ENCODE data around the gene C20orf202. TPM values are rescaled to one million over a fixed set of nuclear protein-coding genes. Genes with fewer than 3 reads are reported as not detected.
A peak's percentile ranks its signal among the peaks of the same experiment; 100 is the strongest.

Gene C20orf202
- total RNA-seq (2014; rRNA removed; shearing (Covaris generic)) = 0.13 TPM in 1 of 2 replicates, not detected in the other

DNA sequence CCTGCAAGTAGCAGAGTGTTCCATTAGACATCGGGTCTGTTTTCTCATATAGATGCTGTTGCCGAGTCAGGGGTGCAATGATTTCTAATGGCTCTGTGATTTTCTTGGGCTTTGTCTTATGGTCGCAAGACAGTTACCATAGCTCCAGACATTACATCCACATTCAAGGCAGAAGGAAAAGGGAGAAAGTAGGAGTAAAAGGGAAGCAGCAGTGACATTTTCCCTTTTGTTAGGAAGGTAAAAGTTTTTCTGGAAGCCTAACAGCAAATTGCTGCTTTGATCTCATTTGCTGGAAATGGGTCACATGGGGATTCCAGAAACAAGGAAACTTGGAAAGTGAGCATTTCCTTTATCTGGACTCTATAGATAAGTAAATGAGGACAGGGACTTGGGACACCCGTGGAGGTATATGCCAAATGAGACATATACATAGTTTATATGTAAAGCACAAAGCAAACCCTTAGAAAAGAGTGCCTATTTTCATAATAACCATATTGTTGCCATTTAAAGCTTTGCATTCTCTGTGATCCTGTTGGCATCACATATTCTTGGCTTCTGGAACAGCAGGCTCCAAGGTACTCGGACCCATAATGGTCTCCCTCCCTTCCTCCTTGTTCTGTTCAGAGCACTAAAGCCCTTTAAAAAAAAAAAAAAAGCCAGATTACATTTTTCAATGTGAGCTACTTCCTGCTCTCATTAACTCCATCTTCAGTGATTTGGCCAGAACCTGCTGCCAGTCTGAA is at the start of gene C20orf202:
Gene C20orf202 (plus strand): TSS at position 693 of the 743 bp plus-strand sequence. CDS start 132 bp downstream, outside the sequence.
- DNase-seq (ENCODE audit: low spot score) = no peak

DNA sequence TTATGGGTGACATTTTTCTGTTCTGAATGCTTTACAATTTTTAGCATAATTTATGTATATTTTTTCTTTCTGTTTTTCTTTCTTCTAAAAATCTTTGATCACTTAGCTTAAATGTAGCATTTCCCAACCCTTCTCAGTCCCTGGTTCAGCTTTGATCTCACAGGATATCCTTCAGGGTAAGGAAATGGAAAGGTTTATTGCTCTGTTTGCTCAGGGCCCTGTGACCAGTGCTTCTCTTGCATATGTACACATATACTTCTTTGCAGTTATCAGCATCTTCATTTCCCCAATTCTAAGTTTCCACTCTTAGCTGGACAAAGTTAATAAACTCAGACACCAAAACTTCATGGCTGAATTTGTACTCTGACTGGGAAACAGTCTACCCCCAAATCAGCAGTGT is 49.0 kb upstream of the C20orf202 start:
- no peak for DNase-seq (ENCODE audit: low spot score)

- DNase-seq (ENCODE audit: low spot score) = no peak
These were observed 48.6 kb upstream of the C20orf202 start for GRCh38 chr20:1154691-1155090.

- DNase-seq (ENCODE audit: low spot score) = no peak
These were observed 47.9 kb upstream of the C20orf202 start for GRCh38 chr20:1155342-1155741.

DNA sequence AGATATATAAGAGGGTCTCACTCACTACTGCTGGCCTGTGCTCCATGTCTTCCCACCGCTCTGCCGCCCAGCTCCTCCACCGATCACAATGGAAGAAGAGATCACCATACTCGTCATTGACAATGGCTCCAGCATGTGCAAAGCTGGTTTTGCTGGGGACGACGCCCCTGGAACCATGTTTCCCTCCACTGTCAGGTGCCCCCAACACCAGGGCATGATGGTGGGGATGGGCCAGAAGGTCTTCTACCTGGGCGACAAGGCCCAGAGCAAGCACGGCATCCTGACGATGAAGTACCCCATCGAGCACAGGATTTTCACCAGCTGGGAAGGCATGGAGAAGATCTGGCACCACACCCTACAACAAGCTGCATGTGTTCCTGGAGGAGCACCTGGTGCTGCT is 42.8 kb upstream of the C20orf202 start:
- no peak for DNase-seq (ENCODE audit: low spot score)

GRCh38 chr20:1160991-1161390 is 42.3 kb upstream of the C20orf202 start:
- DNase-seq (ENCODE audit: low spot score) = no peak

GRCh38 chr20:1163105-1163504 is 40.1 kb upstream of the C20orf202 start:
- DNase-seq (ENCODE audit: low spot score) = no peak

DNA sequence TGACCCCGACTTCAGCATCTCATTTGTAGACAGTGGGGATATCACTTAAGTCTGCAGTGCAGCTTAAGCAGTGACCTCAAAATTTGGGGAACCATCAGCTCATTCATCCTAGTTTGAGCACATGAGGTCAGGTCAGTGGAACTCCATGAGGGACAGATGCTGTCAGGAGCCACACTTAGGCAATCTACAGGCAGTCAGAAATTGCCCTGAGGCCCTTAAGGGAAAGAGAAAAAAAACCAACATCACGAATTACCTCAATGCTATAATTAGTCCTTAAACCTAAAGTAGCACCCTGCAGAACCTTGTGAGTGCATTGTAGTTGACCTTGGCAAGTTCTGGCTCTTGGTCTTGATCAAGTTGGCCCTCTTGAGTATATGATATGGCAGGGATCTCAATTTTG is 39.6 kb upstream of the C20orf202 start:
- no peak for DNase-seq (ENCODE audit: low spot score)

DNA sequence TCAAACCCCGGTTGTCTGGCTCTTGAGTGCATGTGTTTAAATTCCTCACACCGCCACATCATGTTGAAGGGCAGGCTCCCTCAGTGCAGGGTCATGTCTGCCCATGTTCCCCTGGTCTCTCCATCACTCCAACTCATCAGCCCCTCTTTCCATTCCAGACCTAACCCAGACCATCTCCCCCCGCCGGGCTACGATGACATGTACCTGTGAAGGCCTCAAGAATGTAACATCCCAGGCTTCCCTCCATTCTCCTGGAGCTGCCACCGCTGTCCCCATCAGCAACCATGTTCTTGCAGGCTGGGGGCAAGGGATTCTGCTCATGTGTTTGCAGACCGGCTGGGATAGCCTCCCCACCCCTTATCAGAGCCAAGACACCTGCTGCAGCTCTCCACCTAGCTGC is 38.4 kb upstream of the C20orf202 start:
- no peak for DNase-seq (ENCODE audit: low spot score)

GRCh38 chr20:1165521-1165920 is 37.7 kb upstream of the C20orf202 start:
- no peak for DNase-seq (ENCODE audit: low spot score)

GRCh38 chr20:1165941-1166340 is 37.3 kb upstream of the C20orf202 start:
- no peak for DNase-seq (ENCODE audit: low spot score)

GRCh38 chr20:1166948-1167720 is 36.1 kb upstream of the C20orf202 start:
- DNase-seq (ENCODE audit: low spot score) = no peak

DNA sequence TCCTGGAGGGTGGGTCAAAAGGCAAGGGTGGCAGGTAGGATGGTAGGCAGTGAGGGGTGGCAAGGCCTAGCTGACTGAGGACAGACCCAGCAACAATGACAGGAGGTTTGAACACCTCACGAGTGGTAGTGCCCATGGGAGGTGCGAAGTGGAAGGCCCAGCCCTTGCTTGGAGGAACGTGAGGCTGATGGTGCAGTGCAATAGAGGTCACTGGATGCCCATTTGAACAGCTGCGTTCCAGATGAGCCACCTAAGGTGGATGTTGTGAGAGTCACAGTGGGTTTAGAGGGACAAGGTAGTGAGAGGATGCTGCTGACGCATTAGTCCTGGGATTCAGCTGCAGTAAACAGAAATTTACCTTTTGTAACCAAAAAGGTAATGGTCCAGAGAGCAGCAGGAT is 34.0 kb upstream of the C20orf202 start:
- DNase-seq (ENCODE audit: low spot score) = no peak

GRCh38 chr20:1171461-1172093 is 31.7 kb upstream of the C20orf202 start:
- DNase-seq (ENCODE audit: low spot score) = peak; percentile 34

DNA sequence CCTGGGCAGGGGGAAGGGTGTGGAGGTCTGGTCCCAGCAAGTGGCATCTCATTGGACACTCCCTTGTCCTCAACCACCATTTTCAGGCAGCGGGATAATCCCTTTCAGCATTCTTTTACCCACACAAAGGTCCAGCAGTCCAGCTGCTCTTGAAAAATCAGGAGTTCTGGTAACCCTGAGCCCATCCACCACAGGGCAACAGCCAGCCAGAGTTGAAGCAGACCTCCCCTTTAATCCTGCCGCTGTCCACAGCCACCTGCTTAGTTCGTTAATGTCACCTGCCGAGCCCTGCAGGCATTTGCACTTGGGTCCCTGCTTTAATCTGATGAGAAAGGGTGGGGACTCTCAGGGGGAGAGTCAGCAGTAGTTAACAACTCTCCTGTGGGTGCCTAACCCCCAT is 29.6 kb upstream of the C20orf202 start:
- no peak for DNase-seq (ENCODE audit: low spot score)

DNA sequence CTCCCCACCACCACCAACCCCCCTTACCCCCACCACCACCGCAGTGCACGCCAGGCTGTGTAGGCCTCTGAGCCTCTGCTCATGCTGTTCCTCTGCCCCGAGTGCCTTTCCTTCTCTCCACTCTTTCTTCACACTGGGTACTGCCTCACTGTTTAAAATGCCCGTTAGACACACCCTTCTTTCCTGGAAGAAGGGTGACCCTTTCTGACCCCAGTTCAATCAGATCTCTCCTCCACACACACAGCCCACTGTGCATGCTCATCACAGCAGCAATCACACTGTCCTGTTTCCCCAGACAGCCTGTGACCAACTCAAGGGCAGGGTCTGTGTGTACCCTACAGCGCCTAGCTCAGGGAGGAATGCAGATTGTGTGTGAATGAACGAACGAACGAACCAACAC is 28.5 kb upstream of the C20orf202 start:
- no peak for DNase-seq (ENCODE audit: low spot score)

- DNase-seq (ENCODE audit: low spot score) = peak; percentile 41
These were observed 25.6 kb upstream of the C20orf202 start for GRCh38 chr20:1177680-1178079.

DNA sequence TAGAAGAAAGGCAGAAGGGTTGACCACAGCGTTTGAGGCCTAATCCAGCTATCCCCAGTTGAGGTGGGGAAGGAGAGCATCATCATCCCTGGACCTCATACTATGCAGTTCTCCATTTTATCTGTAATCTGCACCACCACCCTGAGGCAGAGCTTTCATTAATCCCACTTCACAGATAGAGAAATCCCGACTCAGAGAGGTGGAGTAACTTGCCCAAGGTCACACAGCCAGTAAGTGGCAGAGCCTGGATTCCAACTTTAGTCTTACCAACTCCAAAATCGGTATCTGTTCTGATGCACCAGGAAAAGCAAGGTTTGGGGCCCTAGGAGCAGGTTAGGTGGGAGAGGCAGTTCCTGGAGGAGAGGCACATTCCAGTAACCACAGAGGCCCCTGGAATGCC is 25.2 kb upstream of the C20orf202 start:
- DNase-seq (ENCODE audit: low spot score) = no peak

- no peak for DNase-seq (ENCODE audit: low spot score)
These were observed 24.6 kb upstream of the C20orf202 start for GRCh38 chr20:1178623-1179022.

GRCh38 chr20:1180949-1181348 is 22.3 kb upstream of the C20orf202 start:
- no peak for DNase-seq (ENCODE audit: low spot score)

DNA sequence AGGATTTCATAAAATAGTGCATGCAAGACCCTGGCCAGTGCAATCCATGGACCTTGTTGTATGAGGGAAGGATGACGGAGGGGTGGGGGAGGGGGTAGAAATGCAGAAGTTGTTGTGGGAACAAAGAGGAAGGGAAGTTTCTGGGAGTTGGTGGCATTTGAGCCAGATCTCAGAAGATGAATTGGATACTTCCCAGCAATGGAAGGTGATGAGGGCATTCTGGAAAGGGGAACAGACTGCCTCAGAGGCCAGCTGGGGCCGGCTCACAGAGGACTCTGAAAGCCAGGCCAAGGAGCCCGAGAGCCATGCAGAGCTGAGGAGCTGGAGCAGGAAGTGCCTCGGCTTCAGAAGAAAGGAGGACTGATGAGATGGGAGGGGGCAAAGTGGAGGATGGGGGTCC is 21.1 kb upstream of the C20orf202 start:
- DNase-seq (ENCODE audit: low spot score) = no peak

DNA sequence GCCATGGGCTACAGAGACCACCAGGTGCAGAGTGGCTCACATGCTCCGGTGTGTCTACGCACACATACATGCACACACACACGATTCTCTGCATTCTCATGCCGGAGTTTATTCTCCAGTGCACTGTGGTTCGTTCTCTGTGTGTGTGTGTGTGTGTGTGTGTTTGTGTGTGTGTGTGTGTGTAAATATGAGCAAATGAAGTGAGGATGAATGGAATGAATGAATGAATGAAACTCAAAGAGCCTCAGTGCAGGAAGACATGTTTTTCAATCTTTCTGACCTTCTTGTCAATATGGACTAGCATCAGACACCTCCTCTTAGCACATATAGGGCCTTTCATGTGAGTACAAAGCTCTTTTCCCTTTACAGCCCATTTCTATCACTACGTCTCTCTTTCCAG is 20.1 kb upstream of the C20orf202 start:
- DNase-seq (ENCODE audit: low spot score) = no peak

GRCh38 chr20:1184260-1184637 is 19.0 kb upstream of the C20orf202 start:
- DNase-seq (ENCODE audit: low spot score) = no peak
